G401 (cell line): ENCODE results near the gene CDH3. TPM values are rescaled to one million over a fixed set of nuclear protein-coding genes. Genes with fewer than 3 reads are reported as not detected.

Experiments
- DNase-seq: peaks from one replicate; pipeline ENCODE4 v3.0.0-alpha.2; 2015; ENCODE audit warnings: low spot score
- in situ Hi-C: cut with HindIII; loops from 2 replicates; pipeline ENCODE4 v1.10.0; 2016; ENCODE audit warnings: low sequenced_read_pairs, mixed read lengths
- total RNA-seq: library from RNA; depleted of rRNA; stranded (reverse); fragments of >200 nt; shearing (Covaris generic); gene quantifications from 2 replicates; pipeline ENCODE4 v1.2.3, GENCODE V29; 2014

Gene CDH3
- total RNA-seq, 1 experiment from 2014 or later = 0.10 TPM

GRCh38 chr16:68645494-68646388, 631 bp downstream of the CDH3 start:
- in situ Hi-C loops = no loop called here
- DNase-seq = no peak

GRCh38 chr16:68646953-68647659, 2.0 kb downstream of the CDH3 start:
- DNase-seq = no peak
- in situ Hi-C loops = no loop called here

- in situ Hi-C loops = no loop called here
- no peak for DNase-seq
These were observed 6.0 kb downstream of the CDH3 start for GRCh38 chr16:68651136-68651535.

- DNase-seq = no peak
- in situ Hi-C loops = no loop called here
These were observed 7.5 kb downstream of the CDH3 start for GRCh38 chr16:68652659-68653058.

GRCh38 chr16:68655806-68656205, 10.7 kb downstream of the CDH3 start:
- in situ Hi-C loops = no loop called here
- no peak for DNase-seq

GRCh38 chr16:68656751-68657150, 11.6 kb downstream of the CDH3 start:
- DNase-seq = no peak
- in situ Hi-C loops = no loop called here

GRCh38 chr16:68658341-68658973, 13.3 kb downstream of the CDH3 start:
- in situ Hi-C loops = no loop called here
- no peak for DNase-seq

- in situ Hi-C loops = no loop called here
- DNase-seq = no peak
These were observed 13.9 kb downstream of the CDH3 start for GRCh38 chr16:68658974-68659360.

GRCh38 chr16:68659412-68660358, 14.6 kb downstream of the CDH3 start:
- DNase-seq = no peak
- in situ Hi-C loops = no loop called here

- in situ Hi-C loops = no loop called here
- no peak for DNase-seq
These were observed 15.3 kb downstream of the CDH3 start for GRCh38 chr16:68660359-68660795.

- in situ Hi-C loops = no loop called here
- no peak for DNase-seq
These were observed 16.9 kb downstream of the CDH3 start for GRCh38 chr16:68662035-68662434.

- DNase-seq = no peak
- in situ Hi-C loops = no loop called here
These were observed 19.2 kb downstream of the CDH3 start for GRCh38 chr16:68664297-68664696.

- in situ Hi-C loops = no loop called here
- DNase-seq = no peak
These were observed 20.4 kb downstream of the CDH3 start for GRCh38 chr16:68665501-68665900.

- in situ Hi-C loops = no loop called here
- DNase-seq = no peak
These were observed 23.2 kb downstream of the CDH3 start for GRCh38 chr16:68668266-68668665.

- in situ Hi-C loops = no loop called here
- DNase-seq = no peak
These were observed 31.2 kb downstream of the CDH3 start for GRCh38 chr16:68676113-68676860.

GRCh38 chr16:68681038-68681437, 35.9 kb downstream of the CDH3 start:
- DNase-seq = no peak
- in situ Hi-C loops = no loop called here

GRCh38 chr16:68685685-68686478, 40.8 kb downstream of the CDH3 start:
- in situ Hi-C loops = no loop called here
- DNase-seq = no peak

- DNase-seq = no peak
- in situ Hi-C loops = no loop called here
These were observed 41.8 kb downstream of the CDH3 start for GRCh38 chr16:68686905-68687304.
